ENCODE data around the gene CDKN2AIPNL.

- TF ChIP-seq EZH2 (IDR thresholded peaks at IDR 0.05; ENCODE audit: insufficient read depth, low read length): no peak
- TF ChIP-seq, protein P1, sequence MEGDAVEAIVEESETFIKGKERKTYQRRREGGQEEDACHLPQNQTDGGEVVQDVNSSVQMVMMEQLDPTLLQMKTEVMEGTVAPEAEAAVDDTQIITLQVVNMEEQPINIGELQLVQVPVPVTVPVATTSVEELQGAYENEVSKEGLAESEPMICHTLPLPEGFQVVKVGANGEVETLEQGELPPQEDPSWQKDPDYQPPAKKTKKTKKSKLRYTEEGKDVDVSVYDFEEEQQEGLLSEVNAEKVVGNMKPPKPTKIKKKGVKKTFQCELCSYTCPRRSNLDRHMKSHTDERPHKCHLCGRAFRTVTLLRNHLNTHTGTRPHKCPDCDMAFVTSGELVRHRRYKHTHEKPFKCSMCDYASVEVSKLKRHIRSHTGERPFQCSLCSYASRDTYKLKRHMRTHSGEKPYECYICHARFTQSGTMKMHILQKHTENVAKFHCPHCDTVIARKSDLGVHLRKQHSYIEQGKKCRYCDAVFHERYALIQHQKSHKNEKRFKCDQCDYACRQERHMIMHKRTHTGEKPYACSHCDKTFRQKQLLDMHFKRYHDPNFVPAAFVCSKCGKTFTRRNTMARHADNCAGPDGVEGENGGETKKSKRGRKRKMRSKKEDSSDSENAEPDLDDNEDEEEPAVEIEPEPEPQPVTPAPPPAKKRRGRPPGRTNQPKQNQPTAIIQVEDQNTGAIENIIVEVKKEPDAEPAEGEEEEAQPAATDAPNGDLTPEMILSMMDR (IDR thresholded peaks at IDR 0.05; ENCODE audit: insufficient read depth, low read depth, low read length): no peak
Observed at GRCh38 chr5:134460551-134460950, 48.9 kb upstream of the CDKN2AIPNL start.

All from astrocyte (in vitro differentiated cells and primary cell).